A549 (cell line): ENCODE measurements around the gene POLR2E. TPM values are rescaled to one million over a fixed set of nuclear protein-coding genes. Genes with fewer than 3 reads are reported as not detected.

Experiments
- ATAC-seq, 2 experiments: fragments of 200-7000 bp in 1 of 2; fragments of >200 bp in 1 of 2; cut with Nextera tagmentation in 1 of 2; cut with Tn5 transposase in 1 of 2; 3 replicates each; pipeline versions ENCODE4 v1.8.0 to v1.9.1; 2018 to 2020; ENCODE audit warnings: mild to moderate bottlenecking in 1 of 2, moderate library complexity in 1 of 2
- CTCF ChIA-PET: fragments of 300-600 bp; sonication (Branson Sonifier 250); formaldehyde crosslinking; extraction: SDS; loops from one replicate; lab custom pipeline; 2021; ENCODE audit warnings: antibody characterized with exemption, inconsistent platforms; lab: Yijun Ruan, JAX
- POLR2A ChIA-PET: fragments of 350-600 bp; formaldehyde crosslinking; extraction: SDS; loops from one replicate; lab custom pipeline; 2021; ENCODE audit warnings: antibody characterized with exemption, inconsistent platforms; lab: Yijun Ruan, JAX
- DNase-seq, 2 experiments: peaks; one replicate each; pipeline versions ENCODE4 v3.0.0 to v3.0.0-alpha.2; 2011 to 2016; ENCODE audit warnings: low read depth in 1 of 2, low spot score in 1 of 2
- FAIRE-seq: peaks from 2 replicates; lab custom pipeline; 2011; peaks lifted over from hg19 to GRCh38; lab: Jason Lieb, UNC
- H3K27ac ChIP-seq, 2 experiments: fragments of >200 bp; sonication (Bioruptor Twin); formaldehyde crosslinking; 3 replicates each; pipeline ENCODE4 v1.5.1; 2016 to 2017
- H3K4me1 ChIP-seq: fragments of >200 bp; sonication (Bioruptor Twin); formaldehyde crosslinking; 3 replicates; pipeline ENCODE4 v1.6.1; 2016
- H3K4me2 ChIP-seq: fragments of >200 bp; sonication (Bioruptor Twin); formaldehyde crosslinking; 3 replicates; pipeline ENCODE4 v1.6.1; 2016
- H3K4me3 ChIP-seq: fragments of >200 bp; sonication (Bioruptor Twin); formaldehyde crosslinking; 3 replicates; pipeline ENCODE4 v1.5.1; 2016
- H3K9me3 ChIP-seq: fragments of >200 bp; sonication (Bioruptor Twin); formaldehyde crosslinking; 3 replicates; pipeline ENCODE4 v1.6.1; 2016
- BHLHE40 ChIP-seq: IDR thresholded peaks from 2 replicates; pipeline ENCODE4 v1.6.1; 2012; ENCODE audit warnings: low read depth, low read length, inconsistent platforms
- CBX2 ChIP-seq: fragments of 200-600 bp; sonication (generic); IDR thresholded peaks from 2 replicates; pipeline ENCODE4 v1.6.1; 2016; ENCODE audit warnings: low read depth, mild to moderate bottlenecking, borderline replicate concordance
- CHD2 ChIP-seq: fragments of 150-350 bp; IDR thresholded peaks from 2 replicates; pipeline ENCODE4 v1.6.1; 2014; ENCODE audit warnings: low read length; ENCODE audit not compliant: partially characterized antibody
- CHD4 ChIP-seq: fragments of 200-600 bp; sonication (generic); IDR thresholded peaks from 2 replicates; pipeline ENCODE4 v1.6.1; 2016; ENCODE audit warnings: antibody characterized with exemption, mild to moderate bottlenecking, borderline replicate concordance
- EHF ChIP-seq: fragments of 250-450 bp; sonication (Bioruptor Pico); IDR thresholded peaks from 2 replicates; pipeline ENCODE4 v1.5.0; 2020; ENCODE audit warnings: mild to moderate bottlenecking
- EHMT2 ChIP-seq: fragments of 200-600 bp; sonication (generic); IDR thresholded peaks from 2 replicates; pipeline ENCODE4 v1.6.1; 2016; ENCODE audit warnings: antibody characterized with exemption, low read depth, mild to moderate bottlenecking, moderate library complexity
- EP300 ChIP-seq, 2 experiments: fragments of >200 bp; sonication (Bioruptor Twin); formaldehyde crosslinking; IDR thresholded peaks; 2 replicates in 1 of 2; 3 replicates in 1 of 2; pipeline ENCODE4 v1.6.1; 2016 to 2017
- GATA3 ChIP-seq: IDR thresholded peaks from 2 replicates; pipeline ENCODE4 v1.6.1; 2012; ENCODE audit warnings: borderline replicate concordance
- HDAC2 ChIP-seq: fragments of 200-600 bp; sonication (generic); IDR thresholded peaks from 2 replicates; pipeline ENCODE4 v1.6.1; 2016
- HEYL ChIP-seq: fragments of 250-450 bp; sonication (Bioruptor Pico); IDR thresholded peaks from 2 replicates; pipeline ENCODE4 v1.8.0; 2021; ENCODE audit warnings: mild to moderate bottlenecking, moderate library complexity
- HOXA7 ChIP-seq: fragments of 250-450 bp; sonication (Bioruptor Pico); IDR thresholded peaks from 2 replicates; pipeline ENCODE4 v1.5.0; 2020; ENCODE audit warnings: mild to moderate bottlenecking, moderate library complexity
- KDM1A ChIP-seq: fragments of 200-600 bp; sonication (generic); IDR thresholded peaks from 2 replicates; pipeline ENCODE4 v1.6.1; 2016; ENCODE audit warnings: low read depth, mild to moderate bottlenecking
- KDM5A ChIP-seq: fragments of 200-600 bp; sonication (generic); IDR thresholded peaks from 2 replicates; pipeline ENCODE4 v1.6.1; 2016; ENCODE audit warnings: antibody characterized with exemption, mild to moderate bottlenecking
- MAFK ChIP-seq: fragments of 450-650 bp; IDR thresholded peaks from 2 replicates; pipeline ENCODE4 v1.6.1; 2014; ENCODE audit not compliant: partially characterized antibody
- MAX ChIP-seq: IDR thresholded peaks from 2 replicates; pipeline ENCODE4 v1.6.1; 2012
- NFE2L2 ChIP-seq: fragments of 150-350 bp; conservative IDR thresholded peaks from 2 replicates; pipeline ENCODE4 v1.6.1; 2014; ENCODE audit warnings: low read length
- NPAS2 ChIP-seq: fragments of 250-450 bp; sonication (Bioruptor Pico); IDR thresholded peaks from 2 replicates; pipeline ENCODE4 v1.8.0; 2022; ENCODE audit warnings: mild to moderate bottlenecking, moderate library complexity, borderline replicate concordance
- POLR2A ChIP-seq: IDR thresholded peaks from 2 replicates; pipeline ENCODE4 v1.6.1; 2012; ENCODE audit warnings: mild to moderate bottlenecking, low read length
- RARB ChIP-seq: fragments of 250-450 bp; sonication (Bioruptor Pico); IDR thresholded peaks from 2 replicates; pipeline ENCODE4 v1.8.0; 2021; ENCODE audit warnings: mild to moderate bottlenecking, moderate library complexity
- RCOR1 ChIP-seq: fragments of 150-350 bp; IDR thresholded peaks from 2 replicates; pipeline ENCODE4 v1.6.1; 2014; ENCODE audit warnings: antibody characterized with exemption, low read length, low read depth
- RFX5 ChIP-seq: fragments of 450-650 bp; IDR thresholded peaks from 2 replicates; pipeline ENCODE4 v1.7.1; 2014; ENCODE audit warnings: antibody characterized with exemption, mild to moderate bottlenecking, moderate library complexity
- TFCP2L1 ChIP-seq: fragments of 250-450 bp; sonication (Bioruptor Pico); IDR thresholded peaks from 2 replicates; pipeline ENCODE4 v1.5.0; 2021; ENCODE audit warnings: mild to moderate bottlenecking
- TP53 ChIP-seq: fragments of 250-450 bp; sonication (Bioruptor Pico); IDR thresholded peaks from 2 replicates; pipeline ENCODE4 v1.5.0; 2021; ENCODE audit warnings: mild to moderate bottlenecking, moderate library complexity
- ZC3H11A ChIP-seq: fragments of 450-650 bp; IDR thresholded peaks from 2 replicates; pipeline ENCODE4 v1.6.1; 2014; ENCODE audit warnings: antibody characterized with exemption, mild to moderate bottlenecking
- ZFP36 ChIP-seq: fragments of 450-650 bp; IDR thresholded peaks from 2 replicates; pipeline ENCODE4 v1.6.1; 2014; ENCODE audit warnings: borderline replicate concordance; ENCODE audit not compliant: partially characterized antibody
- ZNF302 ChIP-seq: fragments of 250-450 bp; sonication (Bioruptor Pico); IDR thresholded peaks from 2 replicates; pipeline ENCODE4 v1.9.0; 2021; ENCODE audit warnings: inconsistent platforms, mild to moderate bottlenecking, moderate library complexity
- WGBS: methylation state at CpG from one replicate; pipeline ENCODE4 v1.1.6; 2017; ENCODE audit errors: missing lambda C conversion rate; 5-methylcytosine and 5-hydroxymethylcytosine counted together
- polyA plus RNA-seq, 4 experiments: library from polyadenylated mRNA; depleted of rRNA in 3 of 4; stranded (reverse); fragments of >200 nt; fragmentation: RNase III in 1 of 4; extraction: RNeasy Plus Mini Kit Qiagen cat#74134 plus additional on column Dnase treatment in 1 of 4; gene quantifications; 2 replicates in 3 of 4; 3 replicates in 1 of 4; pipeline ENCODE4 v1.2.3, GENCODE V29; 2011 to 2017
- TF ChIP-seq, protein P1 (sequence below): fragments of >200 bp; sonication (Bioruptor Twin); formaldehyde crosslinking; IDR thresholded peaks from 2 replicates; pipeline ENCODE4 v1.6.1; 2016
- TF ChIP-seq, protein P2 (sequence below): fragments of 200-600 bp; sonication (generic); IDR thresholded peaks from 2 replicates; pipeline ENCODE4 v1.6.1; 2016; ENCODE audit warnings: antibody characterized with exemption, mild to moderate bottlenecking, moderate library complexity
- TF ChIP-seq, protein P3 (sequence below): fragments of >200 bp; sonication (Bioruptor Twin); formaldehyde crosslinking; IDR thresholded peaks from 3 replicates; pipeline ENCODE4 v1.5.1; 2016
- TF ChIP-seq, protein P4 (sequence below): fragments of 450-650 bp; IDR thresholded peaks from 2 replicates; pipeline ENCODE4 v1.6.1; 2014; ENCODE audit warnings: antibody characterized with exemption
- TF ChIP-seq, protein P5 (sequence below): IDR thresholded peaks from 2 replicates; pipeline ENCODE4 v1.6.1; 2012; ENCODE audit warnings: low read depth, borderline replicate concordance

POLR2E gene
- polyA plus RNA-seq, 2 of the 4 experiments (the other 2 are of a cell fraction), result 99.6 to 172 TPM

DNA sequence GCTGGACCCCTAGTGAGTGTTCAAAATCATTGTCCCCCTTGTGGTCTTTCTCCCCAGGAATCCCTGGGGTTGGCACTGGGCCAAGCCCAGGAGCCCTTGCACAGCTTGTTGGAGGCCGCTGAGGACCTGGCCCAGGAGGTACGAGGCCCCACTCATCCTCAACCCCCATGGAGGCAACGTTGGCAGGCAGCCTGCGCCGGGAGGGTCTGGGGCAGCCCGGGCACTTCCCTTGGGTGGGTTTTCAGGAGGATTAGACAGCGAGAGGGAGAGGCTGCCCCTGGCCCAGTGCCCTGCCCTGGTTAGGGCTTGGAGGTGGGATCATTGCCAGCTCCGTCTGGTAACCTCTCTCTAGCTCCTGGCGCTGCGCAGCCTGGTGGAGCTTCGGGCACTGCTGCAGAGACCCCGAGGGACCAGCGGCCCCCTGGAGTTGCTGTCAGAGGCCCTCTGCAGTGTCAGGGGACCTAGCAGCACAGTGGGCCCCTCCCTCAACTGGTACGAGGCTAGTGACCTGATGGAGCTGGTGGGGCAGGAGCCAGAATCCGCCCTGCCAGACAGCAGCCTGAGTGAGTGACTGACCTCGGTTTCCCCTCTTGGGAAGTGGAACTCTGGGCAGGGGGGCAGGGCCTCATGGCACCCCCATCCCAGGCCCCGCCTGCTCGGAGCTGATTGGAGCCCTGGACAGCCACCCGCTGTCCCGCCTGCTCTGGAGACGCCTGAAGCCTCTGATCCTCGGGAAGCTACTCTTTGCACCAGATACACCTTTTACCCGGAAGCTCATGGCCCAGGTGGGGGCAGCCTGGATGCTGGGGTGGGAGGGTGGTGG is 52.3 kb downstream of the POLR2E start (continued):
- TF ChIP-seq KDM5A, result no peak

DNA sequence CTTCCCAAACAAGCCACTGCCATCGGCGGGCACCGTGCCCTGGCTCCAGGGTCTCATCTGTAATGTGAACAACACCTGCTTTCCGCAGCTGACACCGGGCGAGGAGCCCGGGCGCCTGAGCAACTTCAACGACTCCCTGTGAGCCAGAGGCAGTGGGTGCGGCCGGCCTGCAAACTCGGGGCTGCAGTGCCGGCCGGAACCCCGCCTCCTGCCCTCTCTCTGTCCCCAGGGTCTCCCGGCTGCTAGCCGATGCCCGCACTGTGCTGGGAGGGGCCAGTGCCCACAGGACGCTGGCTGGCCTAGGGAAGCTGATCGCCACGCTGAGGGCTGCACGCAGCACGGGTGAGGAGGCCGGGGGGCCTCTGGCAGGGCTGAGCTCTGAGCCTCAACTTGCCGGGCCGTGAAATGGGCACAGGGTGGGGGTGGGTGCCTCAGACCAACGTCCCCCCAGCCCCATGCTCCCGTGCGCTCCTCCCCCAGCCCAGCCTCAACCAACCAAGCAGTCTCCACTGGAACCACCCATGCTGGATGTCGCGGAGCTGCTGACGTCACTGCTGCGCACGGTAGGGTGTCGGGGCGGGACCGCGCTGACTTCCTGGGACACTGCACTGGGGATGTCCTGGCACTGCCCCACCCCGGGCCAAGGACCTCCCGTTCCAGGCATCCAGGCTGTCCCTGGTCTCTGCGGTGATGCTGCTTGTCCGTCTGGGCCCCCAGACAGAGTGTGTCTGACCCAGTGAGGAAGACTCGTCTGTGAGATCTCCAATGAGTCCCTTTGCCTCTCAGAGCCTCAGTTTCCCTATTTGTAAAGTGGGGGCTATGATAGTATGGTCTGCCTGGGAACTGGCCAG is 53.1 kb downstream of the POLR2E start:
- ChIA-PET POLR2A (interaction anchor here (0.5 to 2.3 kb wide), 3 partner anchors 14 to 227 kb away, joined by 3 to 6 read pairs (median 3); no protein-coding TSS in a partner anchor), CTCF (interaction anchor here (1.3 to 2.0 kb wide), 7 partner anchors 12 to 224 kb away, joined by 3 to 6 read pairs (median 3); no protein-coding TSS in a partner anchor)
- FAIRE-seq (no peak), DNase-seq (peak; percentile 81 to 97), ATAC-seq (peak; percentile 58 to 72)
- H3K27ac ChIP-seq, result peak overlapping the region; percentile 94 to 96
- peaks cover 19% of the 10 kb centered on the region for H3K4me1 ChIP-seq
- peak overlapping the region; percentile 96 for H3K4me2 ChIP-seq
- no peaks in the 10 kb centered on the region for H3K9me3 ChIP-seq
- peak overlapping the region; percentile 51 for H3K4me3 ChIP-seq
- WGBS, result 4% methylated on average over 4 of the region's 43 CpGs
- TF ChIP-seq CHD4 (peak; percentile 70; the same call in 1 of the 2 replicates), ZFP36 (peak; percentile 1), RCOR1 (peak; percentile 85), EHF (no peak), MAFK (no peak), TP53 (no peak), HEYL (CRISPR knock-in tag) (no peak), RFX5 (no peak), ZC3H11A (no peak), KDM5A (no peak), HOXA7 (CRISPR knock-in tag) (no peak), NPAS2 (CRISPR knock-in tag) (no peak), CHD2 (no peak), EHMT2 (no peak), MAX (peak; percentile 65), HDAC2 (no peak; the same call in 1 of the 2 replicates), GATA3 (no peak), CBX2 (no peak), TFCP2L1 (CRISPR knock-in tag) (no peak), NFE2L2 (no peak), ZNF302 (CRISPR knock-in tag) (no peak), BHLHE40 (no peak), POLR2A (peak; percentile 33; the same call in 1 of the 2 replicates), RARB (CRISPR knock-in tag) (no peak), EP300 (IDR thresholded peaks at IDR 0.05) (no peak), KDM1A (peak; percentile 73; the same call in 1 of the 2 replicates)
- TF ChIP-seq, protein P1, sequence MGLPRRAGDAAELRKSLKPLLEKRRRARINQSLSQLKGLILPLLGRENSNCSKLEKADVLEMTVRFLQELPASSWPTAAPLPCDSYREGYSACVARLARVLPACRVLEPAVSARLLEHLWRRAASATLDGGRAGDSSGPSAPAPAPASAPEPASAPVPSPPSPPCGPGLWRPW, result no peak
- TF ChIP-seq, protein P2, sequence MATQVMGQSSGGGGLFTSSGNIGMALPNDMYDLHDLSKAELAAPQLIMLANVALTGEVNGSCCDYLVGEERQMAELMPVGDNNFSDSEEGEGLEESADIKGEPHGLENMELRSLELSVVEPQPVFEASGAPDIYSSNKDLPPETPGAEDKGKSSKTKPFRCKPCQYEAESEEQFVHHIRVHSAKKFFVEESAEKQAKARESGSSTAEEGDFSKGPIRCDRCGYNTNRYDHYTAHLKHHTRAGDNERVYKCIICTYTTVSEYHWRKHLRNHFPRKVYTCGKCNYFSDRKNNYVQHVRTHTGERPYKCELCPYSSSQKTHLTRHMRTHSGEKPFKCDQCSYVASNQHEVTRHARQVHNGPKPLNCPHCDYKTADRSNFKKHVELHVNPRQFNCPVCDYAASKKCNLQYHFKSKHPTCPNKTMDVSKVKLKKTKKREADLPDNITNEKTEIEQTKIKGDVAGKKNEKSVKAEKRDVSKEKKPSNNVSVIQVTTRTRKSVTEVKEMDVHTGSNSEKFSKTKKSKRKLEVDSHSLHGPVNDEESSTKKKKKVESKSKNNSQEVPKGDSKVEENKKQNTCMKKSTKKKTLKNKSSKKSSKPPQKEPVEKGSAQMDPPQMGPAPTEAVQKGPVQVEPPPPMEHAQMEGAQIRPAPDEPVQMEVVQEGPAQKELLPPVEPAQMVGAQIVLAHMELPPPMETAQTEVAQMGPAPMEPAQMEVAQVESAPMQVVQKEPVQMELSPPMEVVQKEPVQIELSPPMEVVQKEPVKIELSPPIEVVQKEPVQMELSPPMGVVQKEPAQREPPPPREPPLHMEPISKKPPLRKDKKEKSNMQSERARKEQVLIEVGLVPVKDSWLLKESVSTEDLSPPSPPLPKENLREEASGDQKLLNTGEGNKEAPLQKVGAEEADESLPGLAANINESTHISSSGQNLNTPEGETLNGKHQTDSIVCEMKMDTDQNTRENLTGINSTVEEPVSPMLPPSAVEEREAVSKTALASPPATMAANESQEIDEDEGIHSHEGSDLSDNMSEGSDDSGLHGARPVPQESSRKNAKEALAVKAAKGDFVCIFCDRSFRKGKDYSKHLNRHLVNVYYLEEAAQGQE, result no peak
- TF ChIP-seq, protein P3, sequence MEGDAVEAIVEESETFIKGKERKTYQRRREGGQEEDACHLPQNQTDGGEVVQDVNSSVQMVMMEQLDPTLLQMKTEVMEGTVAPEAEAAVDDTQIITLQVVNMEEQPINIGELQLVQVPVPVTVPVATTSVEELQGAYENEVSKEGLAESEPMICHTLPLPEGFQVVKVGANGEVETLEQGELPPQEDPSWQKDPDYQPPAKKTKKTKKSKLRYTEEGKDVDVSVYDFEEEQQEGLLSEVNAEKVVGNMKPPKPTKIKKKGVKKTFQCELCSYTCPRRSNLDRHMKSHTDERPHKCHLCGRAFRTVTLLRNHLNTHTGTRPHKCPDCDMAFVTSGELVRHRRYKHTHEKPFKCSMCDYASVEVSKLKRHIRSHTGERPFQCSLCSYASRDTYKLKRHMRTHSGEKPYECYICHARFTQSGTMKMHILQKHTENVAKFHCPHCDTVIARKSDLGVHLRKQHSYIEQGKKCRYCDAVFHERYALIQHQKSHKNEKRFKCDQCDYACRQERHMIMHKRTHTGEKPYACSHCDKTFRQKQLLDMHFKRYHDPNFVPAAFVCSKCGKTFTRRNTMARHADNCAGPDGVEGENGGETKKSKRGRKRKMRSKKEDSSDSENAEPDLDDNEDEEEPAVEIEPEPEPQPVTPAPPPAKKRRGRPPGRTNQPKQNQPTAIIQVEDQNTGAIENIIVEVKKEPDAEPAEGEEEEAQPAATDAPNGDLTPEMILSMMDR, result no peak
- TF ChIP-seq, protein P4, sequence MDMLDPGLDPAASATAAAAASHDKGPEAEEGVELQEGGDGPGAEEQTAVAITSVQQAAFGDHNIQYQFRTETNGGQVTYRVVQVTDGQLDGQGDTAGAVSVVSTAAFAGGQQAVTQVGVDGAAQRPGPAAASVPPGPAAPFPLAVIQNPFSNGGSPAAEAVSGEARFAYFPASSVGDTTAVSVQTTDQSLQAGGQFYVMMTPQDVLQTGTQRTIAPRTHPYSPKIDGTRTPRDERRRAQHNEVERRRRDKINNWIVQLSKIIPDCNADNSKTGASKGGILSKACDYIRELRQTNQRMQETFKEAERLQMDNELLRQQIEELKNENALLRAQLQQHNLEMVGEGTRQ, result no peak
- TF ChIP-seq, protein P5, sequence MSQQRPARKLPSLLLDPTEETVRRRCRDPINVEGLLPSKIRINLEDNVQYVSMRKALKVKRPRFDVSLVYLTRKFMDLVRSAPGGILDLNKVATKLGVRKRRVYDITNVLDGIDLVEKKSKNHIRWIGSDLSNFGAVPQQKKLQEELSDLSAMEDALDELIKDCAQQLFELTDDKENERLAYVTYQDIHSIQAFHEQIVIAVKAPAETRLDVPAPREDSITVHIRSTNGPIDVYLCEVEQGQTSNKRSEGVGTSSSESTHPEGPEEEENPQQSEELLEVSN, result no peak
